Cardiac fibroblast (primary cell): ENCODE results near the gene MTCH2.

Experiments used
- DNase-seq, 2 donors: peaks; one replicate each; pipeline versions ENCODE4 v3.0.0 to v3.0.0-alpha.2; 2010; ENCODE audit warnings: low read depth in 2 of 2
- H3K4me3 ChIP-seq, 2 donors: replicated peaks in 1 of 2; 1 replicate in 1 of 2; 2 replicates in 1 of 2; pipeline ENCODE4 v1.5.1; 2011; ENCODE audit warnings: low read depth in 2 of 2, low read length in 2 of 2, mild to moderate bottlenecking in 2 of 2, moderate library complexity in 1 of 2
- CTCF ChIP-seq: IDR thresholded peaks from one replicate; pipeline ENCODE4 v1.5.1; 2011; ENCODE audit warnings: low read depth, mild to moderate bottlenecking, low read length, inconsistent platforms

MTCH2 gene

GRCh38 chr11:47617417-47617809 lies 24.9 kb downstream of the MTCH2 start:
- peak; percentile 45 to 69 for DNase-seq
- TF ChIP-seq CTCF = no peak

GRCh38 chr11:47616726-47617416 lies 25.5 kb downstream of the MTCH2 start:
- no peak overlapping the region for H3K4me3 ChIP-seq
- TF ChIP-seq CTCF = peak; percentile 95
- peak; percentile 88 to 89 for DNase-seq

More at GRCh38 chr11:47617417-47617809, 24.9 kb downstream of the MTCH2 start:
- H3K4me3 ChIP-seq = no peak overlapping the region

GRCh38 chr11:47615249-47615648 lies 27.1 kb downstream of the MTCH2 start:
- TF ChIP-seq CTCF = no peak
- DNase-seq = no peak
- no peak overlapping the region for H3K4me3 ChIP-seq

- no peak for TF ChIP-seq CTCF
- H3K4me3 ChIP-seq = no peak overlapping the region
- no peak for DNase-seq
Measured at GRCh38 chr11:47611348-47611794, 31.0 kb downstream of the MTCH2 start.

- no peak overlapping the region for H3K4me3 ChIP-seq
- no peak for TF ChIP-seq CTCF
- DNase-seq = no peak
Measured at GRCh38 chr11:47609675-47610074, 32.7 kb downstream of the MTCH2 start.

GRCh38 chr11:47607380-47607779 lies 35.0 kb downstream of the MTCH2 start:
- TF ChIP-seq CTCF = no peak
- H3K4me3 ChIP-seq = no peak overlapping the region
- DNase-seq = peak; percentile 88 to 94

GRCh38 chr11:47606731-47607130 lies 35.6 kb downstream of the MTCH2 start:
- no peak overlapping the region for H3K4me3 ChIP-seq
- DNase-seq = peak; percentile 55 to 57
- no peak for TF ChIP-seq CTCF
